ENCODE measurements around the gene KPNA1.

KPNA1 gene

GRCh38 chr3:122406198-122406597 is 108.5 kb downstream of the KPNA1 start:
- H3K18ac ChIP-seq (ENCODE audit: low read length), result no peak overlapping the region
- no peak overlapping the region for H2BK12ac ChIP-seq (ENCODE audit: low read length)
- no peaks in the 10 kb centered on the region for H3K9me3 ChIP-seq (replicated peaks in 1 of 2; ENCODE audit: control insufficient read depth in 2 of 2, insufficient read depth in 1 of 2, low read depth in 1 of 2, low read length in 2 of 2)
- H2BK120ac ChIP-seq (ENCODE audit: low read depth, low read length), result no peak overlapping the region
- H3K4me2 ChIP-seq (ENCODE audit: insufficient read depth, low read length, poor library complexity, severe bottlenecking), result no peak overlapping the region
- no peak overlapping the region for H2AFZ ChIP-seq (ENCODE audit: low read length)
- H4K8ac ChIP-seq (ENCODE audit: low read depth, low read length), result no peak overlapping the region
- H3K4ac ChIP-seq (ENCODE audit: low read length), result no peak overlapping the region
- H3K27ac ChIP-seq (replicated peaks; ENCODE audit: low read length), result no peak overlapping the region
- H3K27me3 ChIP-seq (ENCODE audit: control insufficient read depth in 3 of 3, insufficient read depth in 3 of 3, low read depth in 1 of 3, low read length in 3 of 3), result no peaks in the 10 kb centered on the region
- no peak overlapping the region for H3K9ac ChIP-seq (ENCODE audit: low read depth, low read length, poor library complexity)
- no peak overlapping the region for H3K4me3 ChIP-seq (ENCODE audit: low read length in 2 of 2)
- no peak overlapping the region for H3K23ac ChIP-seq (ENCODE audit: low read depth, low read length, poor library complexity)
- H3K79me1 ChIP-seq (ENCODE audit: low read depth, low read length), result no peaks in the 10 kb centered on the region
- H3K4me1 ChIP-seq (ENCODE audit: control insufficient read depth in 2 of 2, insufficient read depth in 1 of 2, low read depth in 1 of 2, low read length in 2 of 2), result peaks cover 0 to 3% of the 10 kb centered on the region in 2 donors
- H2BK5ac ChIP-seq (ENCODE audit: low read length), result no peak overlapping the region
- no peak overlapping the region for H2BK15ac ChIP-seq (ENCODE audit: low read length)
- H2AK5ac ChIP-seq (ENCODE audit: low read depth, low read length), result no peak overlapping the region
- no peak overlapping the region for H3K14ac ChIP-seq (ENCODE audit: low read length)
- WGBS, 2 donors (ENCODE audit: extremely low coverage in 2 of 2, insufficient read length in 2 of 2, insufficient replicate concordance in 1 of 2), result no CpG with 5 or more reads among the region's 4 CpGs
- no peak overlapping the region for H4K91ac ChIP-seq (ENCODE audit: low read depth, low read length, poor library complexity)
- H3K36me3 ChIP-seq (replicated peaks in 1 of 2; ENCODE audit: control insufficient read depth in 2 of 2, insufficient read depth in 2 of 2, low read length in 2 of 2), result peaks cover 0 to 47% of the 10 kb centered on the region in 2 donors
- no peak for DNase-seq (ENCODE audit: low spot score)

DNA sequence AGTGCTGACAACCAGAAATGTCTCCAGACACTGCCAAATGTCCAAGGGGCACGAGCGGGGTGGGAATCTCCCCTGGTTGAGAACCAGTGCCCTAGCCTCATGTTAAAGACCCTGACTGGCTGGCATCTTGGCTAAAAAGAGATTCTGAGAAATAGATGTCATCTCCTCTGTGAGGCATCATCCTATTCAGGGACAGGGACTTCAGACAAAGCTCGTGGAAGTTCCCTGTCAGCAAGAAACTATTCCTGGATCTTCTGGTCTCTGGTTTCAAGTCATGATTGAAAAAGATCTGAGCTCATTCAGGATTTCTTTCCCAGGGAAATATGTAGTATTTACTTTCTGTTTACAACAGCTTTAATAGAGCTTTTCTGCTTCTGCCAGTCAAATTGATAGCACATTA is 109.7 kb downstream of the KPNA1 start:
- H2BK15ac ChIP-seq (ENCODE audit: low read length), result no peak overlapping the region
- H3K14ac ChIP-seq (ENCODE audit: low read length), result no peak overlapping the region
- H3K4me3 ChIP-seq (ENCODE audit: low read length in 2 of 2), result no peak overlapping the region
- H2AFZ ChIP-seq (ENCODE audit: low read length), result no peak overlapping the region
- H2BK12ac ChIP-seq (ENCODE audit: low read length), result no peak overlapping the region
- no peak overlapping the region for H2AK5ac ChIP-seq (ENCODE audit: low read depth, low read length)
- H3K36me3 ChIP-seq (replicated peaks in 1 of 2; ENCODE audit: control insufficient read depth in 2 of 2, insufficient read depth in 2 of 2, low read length in 2 of 2), result peaks cover 0 to 35% of the 10 kb centered on the region in 2 donors
- DNase-seq (ENCODE audit: low spot score), result no peak
- no peak overlapping the region for H3K9ac ChIP-seq (ENCODE audit: low read depth, low read length, poor library complexity)
- no peaks in the 10 kb centered on the region for H3K27me3 ChIP-seq (ENCODE audit: control insufficient read depth in 3 of 3, insufficient read depth in 3 of 3, low read depth in 1 of 3, low read length in 3 of 3)
- H4K91ac ChIP-seq (ENCODE audit: low read depth, low read length, poor library complexity), result no peak overlapping the region
- H3K9me3 ChIP-seq (replicated peaks in 1 of 2; ENCODE audit: control insufficient read depth in 2 of 2, insufficient read depth in 1 of 2, low read depth in 1 of 2, low read length in 2 of 2), result no peaks in the 10 kb centered on the region
- no peak overlapping the region for H3K23ac ChIP-seq (ENCODE audit: low read depth, low read length, poor library complexity)
- no peak overlapping the region for H2BK5ac ChIP-seq (ENCODE audit: low read length)
- H3K79me1 ChIP-seq (ENCODE audit: low read depth, low read length), result no peaks in the 10 kb centered on the region
- no peak overlapping the region for H4K8ac ChIP-seq (ENCODE audit: low read depth, low read length)
- H3K4me1 ChIP-seq (ENCODE audit: control insufficient read depth in 2 of 2, insufficient read depth in 1 of 2, low read depth in 1 of 2, low read length in 2 of 2), result peaks cover 0 to 3% of the 10 kb centered on the region in 2 donors
- no peak overlapping the region for H2BK120ac ChIP-seq (ENCODE audit: low read depth, low read length)
- no peak overlapping the region for H3K4me2 ChIP-seq (ENCODE audit: insufficient read depth, low read length, poor library complexity, severe bottlenecking)
- no peak overlapping the region for H3K4ac ChIP-seq (ENCODE audit: low read length)
- H3K27ac ChIP-seq (replicated peaks; ENCODE audit: low read length), result no peak overlapping the region
- no CpG with 5 or more reads among the region's 3 CpGs for WGBS, 2 donors (ENCODE audit: extremely low coverage in 2 of 2, insufficient read length in 2 of 2, insufficient replicate concordance in 1 of 2)
- no peak overlapping the region for H3K18ac ChIP-seq (ENCODE audit: low read length)

DNA sequence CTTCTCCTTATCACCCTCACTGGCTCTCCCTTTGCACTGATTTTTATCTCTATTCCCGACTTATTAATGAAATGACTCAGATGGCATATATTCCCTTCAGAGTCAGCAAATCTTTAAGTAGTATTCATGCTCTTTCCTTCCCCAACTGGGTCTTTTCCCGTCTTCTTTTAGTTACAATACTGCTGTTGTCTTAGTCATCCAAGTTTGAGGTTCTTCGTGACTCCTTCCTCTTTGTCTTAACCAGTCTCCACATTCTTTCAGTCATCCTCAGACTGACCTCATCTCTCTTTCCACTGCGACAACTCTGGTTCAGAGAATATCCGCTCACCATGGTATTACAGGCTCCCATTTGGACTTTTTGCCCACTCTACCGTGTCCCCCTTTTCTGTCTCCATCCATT is 111.2 kb downstream of the KPNA1 start:
- Histone ChIP-seq H3K4me1 (ENCODE audit: control insufficient read depth in 2 of 2, insufficient read depth in 1 of 2, low read depth in 1 of 2, low read length in 2 of 2) (no peaks in the 10 kb centered on the region), H3K79me1 (ENCODE audit: low read depth, low read length) (no peaks in the 10 kb centered on the region), H4K91ac (ENCODE audit: low read depth, low read length, poor library complexity) (no peak overlapping the region), H2BK12ac (ENCODE audit: low read length) (no peak overlapping the region), H2BK15ac (ENCODE audit: low read length) (no peak overlapping the region), H2BK5ac (ENCODE audit: low read length) (no peak overlapping the region), H4K8ac (ENCODE audit: low read depth, low read length) (no peak overlapping the region), H3K27me3 (ENCODE audit: control insufficient read depth in 3 of 3, insufficient read depth in 3 of 3, low read depth in 1 of 3, low read length in 3 of 3) (no peaks in the 10 kb centered on the region), H3K9me3 (replicated peaks in 1 of 2; ENCODE audit: control insufficient read depth in 2 of 2, insufficient read depth in 1 of 2, low read depth in 1 of 2, low read length in 2 of 2) (no peaks in the 10 kb centered on the region), H3K23ac (ENCODE audit: low read depth, low read length, poor library complexity) (no peak overlapping the region), H3K14ac (ENCODE audit: low read length) (no peak overlapping the region), H3K4ac (ENCODE audit: low read length) (no peak overlapping the region), H3K4me2 (ENCODE audit: insufficient read depth, low read length, poor library complexity, severe bottlenecking) (no peak overlapping the region), H3K36me3 (replicated peaks in 1 of 2; ENCODE audit: control insufficient read depth in 2 of 2, insufficient read depth in 2 of 2, low read length in 2 of 2) (peaks cover 0 to 26% of the 10 kb centered on the region in 2 donors), H3K4me3 (ENCODE audit: low read length in 2 of 2) (no peak overlapping the region), H2AFZ (ENCODE audit: low read length) (no peak overlapping the region), H3K9ac (ENCODE audit: low read depth, low read length, poor library complexity) (no peak overlapping the region), H2AK5ac (ENCODE audit: low read depth, low read length) (no peak overlapping the region), H3K27ac (replicated peaks; ENCODE audit: low read length) (no peak overlapping the region), H2BK120ac (ENCODE audit: low read depth, low read length) (no peak overlapping the region), H3K18ac (ENCODE audit: low read length) (no peak overlapping the region)
- no peak for DNase-seq (ENCODE audit: low spot score)
- WGBS, 2 donors (ENCODE audit: extremely low coverage in 2 of 2, insufficient read length in 2 of 2, insufficient replicate concordance in 1 of 2), result no CpG with 5 or more reads among the region's 6 CpGs

DNA sequence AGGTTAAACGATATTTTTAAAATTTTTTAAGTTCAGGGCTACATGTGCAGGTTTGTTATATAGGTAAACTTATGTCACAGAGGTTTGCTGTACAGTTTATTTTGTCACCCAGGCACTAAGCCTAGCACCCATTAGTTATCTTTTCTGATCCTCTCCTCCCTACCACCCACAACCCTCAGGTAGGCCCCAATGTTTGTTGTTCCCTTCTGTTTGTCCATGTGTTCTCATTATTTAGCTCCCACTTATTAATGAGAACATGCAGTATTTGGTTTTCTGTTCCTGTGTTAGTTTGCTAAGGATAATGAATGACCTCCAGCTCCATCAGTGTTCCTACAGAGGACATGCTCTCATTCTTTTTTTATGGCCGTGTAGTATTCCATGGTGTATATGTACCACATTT is 115.8 kb downstream of the KPNA1 start:
- 100% methylated on average over 1 of the region's 2 CpGs; no CpG with 5 or more reads in 1 of the 2 donors for whole genome bisulfite sequencing, 2 donors (ENCODE audit: extremely low coverage in 2 of 2, insufficient read length in 2 of 2, insufficient replicate concordance in 1 of 2)
- Histone ChIP-seq H3K9ac (ENCODE audit: low read depth, low read length, poor library complexity) (no peak overlapping the region), H3K79me1 (ENCODE audit: low read depth, low read length) (no peaks in the 10 kb centered on the region)

More for the DNA sequence above, 115.8 kb downstream of the KPNA1 start:
- Histone ChIP-seq H4K8ac (ENCODE audit: low read depth, low read length) (no peak overlapping the region), H2AK5ac (ENCODE audit: low read depth, low read length) (no peak overlapping the region), H3K23ac (ENCODE audit: low read depth, low read length, poor library complexity) (no peak overlapping the region), H3K4me1 (ENCODE audit: control insufficient read depth in 2 of 2, insufficient read depth in 1 of 2, low read depth in 1 of 2, low read length in 2 of 2) (peaks cover 0 to 2% of the 10 kb centered on the region in 2 donors), H3K9me3 (replicated peaks in 1 of 2; ENCODE audit: control insufficient read depth in 2 of 2, insufficient read depth in 1 of 2, low read depth in 1 of 2, low read length in 2 of 2) (no peaks in the 10 kb centered on the region), H3K4me3 (ENCODE audit: low read length in 2 of 2) (no peak overlapping the region), H2BK120ac (ENCODE audit: low read depth, low read length) (no peak overlapping the region), H2AFZ (ENCODE audit: low read length) (no peak overlapping the region), H3K4me2 (ENCODE audit: insufficient read depth, low read length, poor library complexity, severe bottlenecking) (no peak overlapping the region), H2BK12ac (ENCODE audit: low read length) (no peak overlapping the region), H2BK15ac (ENCODE audit: low read length) (no peak overlapping the region), H3K18ac (ENCODE audit: low read length) (no peak overlapping the region), H3K27ac (replicated peaks; ENCODE audit: low read length) (no peak overlapping the region), H2BK5ac (ENCODE audit: low read length) (no peak overlapping the region), H3K36me3 (replicated peaks in 1 of 2; ENCODE audit: control insufficient read depth in 2 of 2, insufficient read depth in 2 of 2, low read length in 2 of 2) (no peaks in the 10 kb centered on the region), H3K4ac (ENCODE audit: low read length) (no peak overlapping the region), H3K14ac (ENCODE audit: low read length) (no peak overlapping the region), H4K91ac (ENCODE audit: low read depth, low read length, poor library complexity) (no peak overlapping the region), H3K27me3 (ENCODE audit: control insufficient read depth in 3 of 3, insufficient read depth in 3 of 3, low read depth in 1 of 3, low read length in 3 of 3) (no peaks in the 10 kb centered on the region)
- no peak for DNase-seq (ENCODE audit: low spot score)
